ENCODE data around the gene NDUFS6.
"Not testable (repeated sequence)": the region's sequence is repeated elsewhere in the genome, so short reads cannot be mapped to it uniquely, and the experiment has no call there.

Gene NDUFS6

GRCh38 chr5:1835431-1835830, 34.2 kb downstream of the NDUFS6 start:
- DNase-seq, result no peak

- no peak for DNase-seq
Observed at GRCh38 chr5:1836176-1836890, 35.1 kb downstream of the NDUFS6 start.

- DNase-seq, result no peak
Observed at GRCh38 chr5:1836891-1837880, 36.0 kb downstream of the NDUFS6 start.

GRCh38 chr5:1838013-1838412, 36.8 kb downstream of the NDUFS6 start:
- no peak for DNase-seq

- DNase-seq, result no peak
Observed at GRCh38 chr5:1840071-1840547, 38.9 kb downstream of the NDUFS6 start.

- no peak for DNase-seq
Observed at GRCh38 chr5:1840741-1841521, 39.7 kb downstream of the NDUFS6 start.

- no peak for DNase-seq
Observed at GRCh38 chr5:1842004-1842819, 41.0 kb downstream of the NDUFS6 start.

- DNase-seq, result not testable (repeated sequence)
Observed at GRCh38 chr5:1843761-1844160, 42.6 kb downstream of the NDUFS6 start.

GRCh38 chr5:1844708-1845436, 43.7 kb downstream of the NDUFS6 start:
- no peak for DNase-seq

- DNase-seq, result no peak
Observed at GRCh38 chr5:1845696-1846095, 44.5 kb downstream of the NDUFS6 start.

- DNase-seq, result no peak
Observed at GRCh38 chr5:1846583-1846982, 45.4 kb downstream of the NDUFS6 start.

GRCh38 chr5:1847056-1847455, 45.8 kb downstream of the NDUFS6 start:
- no peak for DNase-seq

- DNase-seq, result no peak
Observed at GRCh38 chr5:1847611-1848010, 46.4 kb downstream of the NDUFS6 start.

GRCh38 chr5:1850324-1851154, 49.3 kb downstream of the NDUFS6 start:
- no peak for DNase-seq

- DNase-seq, result no peak
Observed at GRCh38 chr5:1851290-1851934, 50.2 kb downstream of the NDUFS6 start.

- no peak for DNase-seq
Observed at GRCh38 chr5:1852324-1852947, 51.2 kb downstream of the NDUFS6 start.

- DNase-seq, result no peak
Observed at GRCh38 chr5:1853531-1853930, 52.3 kb downstream of the NDUFS6 start.

GRCh38 chr5:1855075-1855474, 53.9 kb downstream of the NDUFS6 start:
- no peak for DNase-seq

- no peak for DNase-seq
Observed at GRCh38 chr5:1855596-1855995, 54.4 kb downstream of the NDUFS6 start.
